PC-9 (cell line): Measurements from ENCODE around the gene SDK1. TPM values are rescaled to one million over a fixed set of nuclear protein-coding genes. Genes with fewer than 3 reads are reported as not detected.

Experiments
- BruUV-seq: library from RNA; stranded (reverse); fragments of 400-500 nt; replicated peaks from 2 replicates; lab custom pipeline; 2021; lab: Mats Ljungman, UMichigan
- CTCF ChIA-PET: fragments of 300-600 bp; sonication (Branson Sonifier 250); formaldehyde crosslinking; loops from one replicate; lab custom pipeline; 2022; ENCODE audit warnings: antibody characterized with exemption; lab: Charles Lee
- POLR2A ChIA-PET: fragments of 300-600 bp; sonication (Branson Sonifier 250); formaldehyde crosslinking; loops from one replicate; lab custom pipeline; 2022; ENCODE audit warnings: antibody characterized with exemption; ENCODE audit not compliant: unreplicated experiment; lab: Charles Lee
- DNase-seq, 2 experiments: peaks; one replicate each; pipeline versions ENCODE4 v3.0.0 to v3.0.0-alpha.2; 2015 to 2022; ENCODE audit warnings: mixed read lengths in 1 of 2
- H2AFZ ChIP-seq: fragments of 200-600 bp; sonication (generic); 2 replicates; pipeline ENCODE4 v1.8.1; 2017; ENCODE audit warnings: antibody characterized with exemption
- H3F3A ChIP-seq: fragments of 200-600 bp; sonication (generic); 2 replicates; pipeline ENCODE4 v1.8.1; 2017; ENCODE audit warnings: antibody characterized with exemption, mild to moderate bottlenecking, low read depth; ENCODE audit not compliant: insufficient read depth
- H3K27ac ChIP-seq: fragments of 200-600 bp; sonication (generic); 2 replicates; pipeline ENCODE4 v1.6.1; 2016; ENCODE audit warnings: mixed run types
- H3K27me3 ChIP-seq: fragments of 200-600 bp; sonication (generic); 2 replicates; pipeline ENCODE4 v1.6.1; 2016; ENCODE audit warnings: low read depth, mixed run types; ENCODE audit not compliant: insufficient read depth
- H3K36me3 ChIP-seq: fragments of 200-600 bp; sonication (generic); 2 replicates; pipeline ENCODE4 v1.6.1; 2016; ENCODE audit warnings: low read depth, mixed run types
- H3K4me1 ChIP-seq: fragments of 200-600 bp; sonication (generic); replicated peaks from 2 replicates; pipeline ENCODE4 v1.6.1; 2016; ENCODE audit warnings: mixed run types; ENCODE audit not compliant: insufficient read depth
- H3K4me2 ChIP-seq: fragments of 200-600 bp; sonication (generic); 2 replicates; pipeline ENCODE4 v1.6.1; 2017; ENCODE audit warnings: mixed run types
- H3K4me3 ChIP-seq: fragments of 200-600 bp; sonication (generic); 2 replicates; pipeline ENCODE4 v1.6.1; 2016; ENCODE audit warnings: mixed run types
- H3K79me2 ChIP-seq: fragments of 200-600 bp; sonication (generic); 2 replicates; pipeline ENCODE4 v1.6.1; 2017; ENCODE audit warnings: low read depth, mixed run types
- H3K9me2 ChIP-seq: fragments of 200-600 bp; sonication (generic); 2 replicates; pipeline ENCODE4 v1.8.1; 2017; ENCODE audit warnings: mild to moderate bottlenecking; ENCODE audit not compliant: insufficient read depth
- H3K9me3 ChIP-seq: fragments of 200-600 bp; sonication (generic); 2 replicates; pipeline ENCODE4 v1.8.1; 2016; ENCODE audit warnings: low read depth; ENCODE audit not compliant: insufficient read depth
- H4K20me1 ChIP-seq: fragments of 200-600 bp; sonication (generic); 2 replicates; pipeline ENCODE4 v1.8.1; 2017; ENCODE audit not compliant: insufficient read depth
- EZH2 ChIP-seq: fragments of 200-600 bp; sonication (generic); IDR thresholded peaks from 2 replicates; pipeline ENCODE4 v1.8.0; 2017; ENCODE audit warnings: antibody characterized with exemption, low read depth
- intact Hi-C: fragments of 100-400 bp; cut with micrococcal nuclease; formaldehyde crosslinking; loops from one replicate; pipeline ENCODE4 v1.10.0; 2022; ENCODE audit not compliant: unreplicated experiment
- total RNA-seq: library from RNA; stranded (reverse); gene quantifications from 2 replicates; pipeline ENCODE4 v1.2.3, GENCODE V29; 2021
- TF ChIP-seq, protein P1 (sequence below): fragments of 200-600 bp; sonication (generic); conservative IDR thresholded peaks from 2 replicates; pipeline ENCODE4 v1.6.1; 2017; ENCODE audit warnings: mixed run types, antibody characterized with exemption, mild to moderate bottlenecking, moderate library complexity

SDK1 gene
- total RNA-seq, 1 experiment from 2014 or later: not detected

- intact Hi-C loops: no loop called here
- no peaks in the 10 kb centered on the region for H3K9me2 ChIP-seq
- H3K4me2 ChIP-seq: no peak overlapping the region
- POLR2A ChIA-PET: no interaction called here
- no TSS peak for BruUV-seq
- H3K27me3 ChIP-seq: peaks cover 64% of the 10 kb centered on the region
- no peaks in the 10 kb centered on the region for H3K79me2 ChIP-seq
- no peaks in the 10 kb centered on the region for H3K9me3 ChIP-seq
- no peak overlapping the region for H2AFZ ChIP-seq
- H3K27ac ChIP-seq: no peak overlapping the region
- H3F3A ChIP-seq: no peaks in the 10 kb centered on the region
- no peaks in the 10 kb centered on the region for H4K20me1 ChIP-seq
- TF ChIP-seq EZH2: no peak
- TF ChIP-seq, protein P1, sequence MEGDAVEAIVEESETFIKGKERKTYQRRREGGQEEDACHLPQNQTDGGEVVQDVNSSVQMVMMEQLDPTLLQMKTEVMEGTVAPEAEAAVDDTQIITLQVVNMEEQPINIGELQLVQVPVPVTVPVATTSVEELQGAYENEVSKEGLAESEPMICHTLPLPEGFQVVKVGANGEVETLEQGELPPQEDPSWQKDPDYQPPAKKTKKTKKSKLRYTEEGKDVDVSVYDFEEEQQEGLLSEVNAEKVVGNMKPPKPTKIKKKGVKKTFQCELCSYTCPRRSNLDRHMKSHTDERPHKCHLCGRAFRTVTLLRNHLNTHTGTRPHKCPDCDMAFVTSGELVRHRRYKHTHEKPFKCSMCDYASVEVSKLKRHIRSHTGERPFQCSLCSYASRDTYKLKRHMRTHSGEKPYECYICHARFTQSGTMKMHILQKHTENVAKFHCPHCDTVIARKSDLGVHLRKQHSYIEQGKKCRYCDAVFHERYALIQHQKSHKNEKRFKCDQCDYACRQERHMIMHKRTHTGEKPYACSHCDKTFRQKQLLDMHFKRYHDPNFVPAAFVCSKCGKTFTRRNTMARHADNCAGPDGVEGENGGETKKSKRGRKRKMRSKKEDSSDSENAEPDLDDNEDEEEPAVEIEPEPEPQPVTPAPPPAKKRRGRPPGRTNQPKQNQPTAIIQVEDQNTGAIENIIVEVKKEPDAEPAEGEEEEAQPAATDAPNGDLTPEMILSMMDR: no peak
- no peak overlapping the region for H3K4me3 ChIP-seq
- H3K4me1 ChIP-seq: 0 out of 2 replicates have a peak, but pooled peaks cover 15% of the 10 kb centered on the region
- DNase-seq: no peak
- CTCF ChIA-PET: no interaction called here
- no peaks in the 10 kb centered on the region for H3K36me3 ChIP-seq
These were observed 609.0 kb downstream of the SDK1 start for GRCh38 chr7:3910054-3910453.

GRCh38 chr7:3911685-3912084 is 610.6 kb downstream of the SDK1 start:
- no peaks in the 10 kb centered on the region for H3F3A ChIP-seq
- H4K20me1 ChIP-seq: no peaks in the 10 kb centered on the region
- no peaks in the 10 kb centered on the region for H3K36me3 ChIP-seq
- CTCF ChIA-PET: no interaction called here
- BruUV-seq: no TSS peak
- no peaks in the 10 kb centered on the region for H3K9me3 ChIP-seq
- no peak overlapping the region for H2AFZ ChIP-seq
- peaks cover 19% of the 10 kb centered on the region; the same call in 1 of the 2 replicates for H3K4me1 ChIP-seq
- POLR2A ChIA-PET: no interaction called here
- TF ChIP-seq, protein P1: no peak
- TF ChIP-seq EZH2: no peak
- H3K27ac ChIP-seq: no peak overlapping the region
- intact Hi-C loops: no loop called here
- peak in 1 of 2 experiments; percentile 73 for DNase-seq
- H3K4me3 ChIP-seq: no peak overlapping the region
- H3K9me2 ChIP-seq: no peaks in the 10 kb centered on the region
- 0 out of 2 replicates have a peak overlapping the region, but pooled peaks have one; percentile 1 for H3K4me2 ChIP-seq
- peaks cover 58% of the 10 kb centered on the region for H3K27me3 ChIP-seq
- no peaks in the 10 kb centered on the region for H3K79me2 ChIP-seq

DNA sequence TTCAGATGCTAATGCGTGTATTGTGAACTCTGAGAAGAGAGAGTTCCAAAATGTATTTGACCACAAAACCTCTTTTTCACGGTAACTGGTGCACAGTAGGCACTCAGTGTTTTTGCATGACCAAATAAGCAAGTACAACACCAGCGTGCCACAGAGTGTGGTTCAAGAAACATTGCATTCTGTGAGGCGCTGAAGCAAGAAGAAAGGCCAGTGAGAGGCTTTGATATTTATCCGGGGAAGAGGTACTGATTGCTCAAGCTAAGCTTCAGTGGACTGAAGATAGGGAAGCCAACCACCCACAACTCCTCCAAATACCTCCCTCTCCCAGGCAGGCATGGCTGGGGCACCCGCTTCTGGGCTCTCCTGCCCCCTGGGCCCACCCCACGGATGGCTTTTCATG is 611.2 kb downstream of the SDK1 start:
- intact Hi-C loops: no loop called here
- CTCF ChIA-PET: no interaction called here

More for the DNA sequence above, 611.2 kb downstream of the SDK1 start:
- Histone ChIP-seq H3K27me3 (peaks cover 55% of the 10 kb centered on the region), H4K20me1 (no peaks in the 10 kb centered on the region), H3F3A (no peaks in the 10 kb centered on the region), H3K4me1 (peaks cover 19% of the 10 kb centered on the region; the same call in 1 of the 2 replicates), H3K27ac (no peak overlapping the region), H2AFZ (no peak overlapping the region), H3K79me2 (no peaks in the 10 kb centered on the region), H3K36me3 (no peaks in the 10 kb centered on the region), H3K9me3 (no peaks in the 10 kb centered on the region), H3K4me3 (no peak overlapping the region), H3K4me2 (no peak overlapping the region), H3K9me2 (no peaks in the 10 kb centered on the region)
- TF ChIP-seq, protein P1: no peak
- no peak for TF ChIP-seq EZH2
- BruUV-seq: no TSS peak
- DNase-seq: no peak
- POLR2A ChIA-PET: no interaction called here
